GM12878 (cell line): ENCODE measurements around the gene TEDC1. TPM values are rescaled to one million over a fixed set of nuclear protein-coding genes. Genes with fewer than 3 reads are reported as not detected.
A peak's percentile ranks its signal among the peaks of the same experiment; 100 is the strongest.

ENCODE experiments used
- ATAC-seq: fragments of 200-7000 bp; cut with Tn5 transposase; 3 replicates; pipeline ENCODE4 v1.9.1; 2020; ENCODE audit warnings: mild to moderate bottlenecking, moderate library complexity
- BruUV-seq: library from RNA; stranded (reverse); fragments of 400-500 nt; replicated peaks from 2 replicates; lab custom pipeline; 2021; lab: Mats Ljungman, UMichigan
- CTCF ChIA-PET: fragments of 300-600 bp; sonication (Branson Sonifier 250); formaldehyde crosslinking; extraction: SDS; loops from one replicate; lab custom pipeline; 2021; ENCODE audit warnings: inconsistent platforms; lab: Yijun Ruan, JAX
- POLR2A ChIA-PET: fragments of 350-600 bp; formaldehyde crosslinking; extraction: SDS; loops from one replicate; lab custom pipeline; 2021; ENCODE audit warnings: inconsistent platforms; lab: Charles Lee
- RAD21 ChIA-PET: fragments of 300-600 bp; sonication (Branson Sonifier 250); formaldehyde crosslinking; loops from one replicate; lab custom pipeline; 2023; ENCODE audit warnings: antibody characterized with exemption; ENCODE audit not compliant: unreplicated experiment; lab: Charles Lee
- SMC1A ChIA-PET: fragments of 300-600 bp; sonication (Branson Sonifier 250); formaldehyde crosslinking; loops from one replicate; lab custom pipeline; 2023; ENCODE audit not compliant: unreplicated experiment, uncharacterized antibody; lab: Charles Lee
- DNase-seq: peaks from one replicate; pipeline ENCODE4 v3.0.0-alpha.2; 2011; ENCODE audit warnings: low read depth, low spot score
- FAIRE-seq: peaks from 3 replicates; lab custom pipeline; 2011; peaks lifted over from hg19 to GRCh38; lab: Jason Lieb, UNC
- H2AFZ ChIP-seq: 2 replicates; pipeline ENCODE4 v1.6.0; 2011; ENCODE audit warnings: low read depth, low read length, control low read depth; ENCODE audit not compliant: control insufficient read depth
- H3K27ac ChIP-seq: 2 replicates; pipeline ENCODE4 v1.5.1; 2011; ENCODE audit warnings: control low read depth; ENCODE audit not compliant: control insufficient read depth, insufficient read depth
- H3K27me3 ChIP-seq, 2 experiments: replicated peaks in 1 of 2; 2 replicates each; pipeline versions ENCODE4 v1.6.0 to v1.6.1; 2011; ENCODE audit warnings: low read length in 1 of 2; ENCODE audit not compliant: control insufficient read depth in 2 of 2, insufficient read depth in 2 of 2
- H3K36me3 ChIP-seq, 2 experiments: 2 replicates each; pipeline ENCODE4 v1.5.1; 2011; ENCODE audit warnings: low read length in 1 of 2; ENCODE audit not compliant: control insufficient read depth in 2 of 2, insufficient read depth in 2 of 2
- H3K4me1 ChIP-seq: 2 replicates; pipeline ENCODE4 v1.6.1; 2011; ENCODE audit warnings: mild to moderate bottlenecking, low read length, moderate library complexity, mixed read lengths; ENCODE audit not compliant: control insufficient read depth, insufficient read depth
- H3K4me2 ChIP-seq: 2 replicates; pipeline ENCODE4 v1.6.0; 2011; ENCODE audit warnings: control low read depth; ENCODE audit not compliant: control insufficient read depth, insufficient read depth
- H3K4me3 ChIP-seq: fragments of 200-600 bp; sonication (generic); 2 replicates; pipeline ENCODE4 v1.5.1; 2016
- H3K79me2 ChIP-seq: 2 replicates; pipeline ENCODE4 v1.6.0; 2011; ENCODE audit warnings: low read length; ENCODE audit not compliant: control insufficient read depth, insufficient read depth
- H3K9ac ChIP-seq: 2 replicates; pipeline ENCODE4 v1.8.0; 2011; ENCODE audit warnings: low read length, control low read depth, mixed read lengths; ENCODE audit not compliant: control insufficient read depth, insufficient read depth
- H3K9me3 ChIP-seq: replicated peaks from 3 replicates; pipeline ENCODE4 v1.5.1; 2011; ENCODE audit warnings: mild to moderate bottlenecking, low read length; ENCODE audit not compliant: control insufficient read depth, insufficient read depth
- H4K20me1 ChIP-seq: 2 replicates; pipeline ENCODE4 v1.6.0; 2011; ENCODE audit not compliant: control insufficient read depth, insufficient read depth
- IKZF1 ChIP-seq: fragments of 450-650 bp; conservative IDR thresholded peaks from 2 replicates; pipeline ENCODE4 v1.6.1; 2017; ENCODE audit warnings: antibody characterized with exemption, mild to moderate bottlenecking
- NBN ChIP-seq: fragments of 450-650 bp; IDR thresholded peaks from 2 replicates; pipeline ENCODE4 v1.6.1; 2016
- PRDM15 ChIP-seq: fragments of 450-650 bp; formaldehyde crosslinking; IDR thresholded peaks from 2 replicates; pipeline ENCODE4 v1.4.0; 2020; ENCODE audit warnings: mild to moderate bottlenecking, moderate library complexity
- SKIL ChIP-seq: fragments of 450-650 bp; IDR thresholded peaks from 2 replicates; pipeline ENCODE4 v1.6.1; 2017; ENCODE audit warnings: mild to moderate bottlenecking, low read depth, inconsistent platforms; ENCODE audit not compliant: poor library complexity, severe bottlenecking
- ZBTB4 ChIP-seq: fragments of 450-650 bp; formaldehyde crosslinking; IDR thresholded peaks from 2 replicates; pipeline ENCODE4 v1.4.0; 2022; ENCODE audit warnings: mild to moderate bottlenecking, moderate library complexity
- WGBS: methylation state at CpG from one replicate; pipeline ENCODE4 v1.1.6; 2016; ENCODE audit warnings: low lambda C conversion rate; ENCODE audit not compliant: insufficient replicate concordance, insufficient coverage; ENCODE audit errors: missing lambda C conversion rate; 5-methylcytosine and 5-hydroxymethylcytosine counted together
- in situ Hi-C: fragments of 300-500 bp; cut with MboI; formaldehyde crosslinking; loops from 9 replicates; pipeline ENCODE4 v1.14.3; 2018; ENCODE audit warnings: mixed read lengths
- intact Hi-C: fragments of 100-400 bp; cut with micrococcal nuclease; formaldehyde crosslinking; loops from one replicate; pipeline ENCODE4 v1.14.2; 2022; ENCODE audit not compliant: unreplicated experiment
- polyA plus RNA-seq, 11 experiments: library from polyadenylated mRNA; depleted of rRNA in 4 of 11; unstranded in 6 of 11; stranded (reverse) in 5 of 11; fragments of >200 nt; fragmentation: Nextera tagmentation in 4 of 11; fragmentation: Illumina TruSeq in 1 of 11; extraction: Ambion mirVana in 4 of 11; extraction: Trizol in 1 of 11; gene quantifications; 1 replicate in 1 of 11; 2 replicates in 10 of 11; pipeline versions ENCODE4 v1.2.1 to v1.2.3, GENCODE V29; 2011 to 2016; ENCODE audit warnings: inconsistent platforms in 2 of 11, missing spikeins in 2 of 11, low read depth in 1 of 11
- total RNA-seq, 4 experiments: library from RNA; depleted of rRNA in 3 of 4; stranded (reverse); fragments of >200 nt in 3 of 4; fragmentation: Illumina TruSeq in 1 of 4; extraction: Trizol in 1 of 4; gene quantifications; 2 replicates each; pipeline versions ENCODE4 v1.2.1 to v1.2.3, GENCODE V29; 2013 to 2021
- TF ChIP-seq, protein P1 (sequence below): fragments of 450-650 bp; IDR thresholded peaks from 2 replicates; pipeline ENCODE4 v1.6.1; 2016; ENCODE audit warnings: mild to moderate bottlenecking, moderate library complexity, borderline replicate concordance
- TF ChIP-seq, protein P2 (sequence below): IDR thresholded peaks from 2 replicates; pipeline ENCODE4 v1.6.1; 2012; ENCODE audit warnings: low read length, inconsistent platforms

Gene TEDC1
- total and polyA plus RNA-seq, 10 of the 15 experiments (the other 5 are each of a cell fraction or from before 2014, with no cell fraction given) = 0.19 to 34.2 (median 14.5) TPM

DNA sequence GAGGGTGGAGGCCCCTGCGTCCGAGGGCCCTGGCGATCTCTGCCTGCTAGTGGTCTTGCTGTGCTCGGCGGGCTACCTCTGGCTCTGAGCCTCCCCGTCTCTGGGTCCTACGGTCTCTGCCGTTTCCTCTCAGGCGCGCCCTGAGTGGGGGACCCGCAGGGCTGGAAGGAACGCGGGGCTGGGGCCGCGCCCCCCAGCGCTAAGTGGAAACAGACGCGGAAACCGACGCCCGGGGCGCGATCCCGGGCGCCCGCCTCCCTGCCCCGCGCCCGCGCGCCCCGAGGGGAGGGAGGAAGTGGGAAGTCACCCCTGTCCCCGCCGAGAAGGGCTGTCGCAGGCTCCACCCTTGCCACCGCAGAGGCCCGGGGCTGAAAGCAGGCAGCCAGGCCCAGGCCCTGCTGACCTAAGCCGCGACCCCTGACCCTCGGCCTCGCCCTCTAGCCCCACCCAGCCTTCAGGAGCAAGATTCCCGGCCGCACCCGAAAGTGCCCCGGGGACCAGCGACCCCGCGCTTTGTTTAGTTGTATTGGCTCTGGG lies 3.5 kb upstream of the TEDC1 start:
- Histone ChIP-seq H3K9me3 (no peaks in the 10 kb centered on the region), H3K4me2 (peak overlapping the region; percentile 100), H3K36me3 (no peaks in the 10 kb centered on the region), H3K27me3 (no peaks in the 10 kb centered on the region), H4K20me1 (no peaks in the 10 kb centered on the region), H3K4me3 (peak overlapping the region; percentile 84), H3K9ac (peak overlapping the region; percentile 72), H3K4me1 (peaks cover 28% of the 10 kb centered on the region), H3K79me2 (peaks cover 8% of the 10 kb centered on the region), H2AFZ (peak overlapping the region; percentile 56), H3K27ac (peak overlapping the region; percentile 42)
- POLR2A ChIA-PET = no interaction called here
- in situ Hi-C loops (loop anchor here (5.0 kb wide), 1 partner anchor 115 kb away; no protein-coding TSS in a partner anchor), intact Hi-C loops (loop anchor here (10.0 kb wide), 1 partner anchor 423 kb away; the partner anchor contains the start of gene GPR132)
- ATAC-seq (peak; percentile 8), DNase-seq (no peak), FAIRE-seq (no peak)
- RAD21 ChIA-PET = no interaction called here
- BruUV-seq = no TSS peak
- WGBS = under 1% methylated on average over 38 of the region's 48 CpGs
- CTCF ChIA-PET = interaction anchor here (1.0 to 1.8 kb wide), 2 partner anchors 116 to 117 kb away, joined by 3 to 7 read pairs; no protein-coding TSS in a partner anchor
- SMC1A ChIA-PET = no interaction called here
- TF ChIP-seq, protein P1, sequence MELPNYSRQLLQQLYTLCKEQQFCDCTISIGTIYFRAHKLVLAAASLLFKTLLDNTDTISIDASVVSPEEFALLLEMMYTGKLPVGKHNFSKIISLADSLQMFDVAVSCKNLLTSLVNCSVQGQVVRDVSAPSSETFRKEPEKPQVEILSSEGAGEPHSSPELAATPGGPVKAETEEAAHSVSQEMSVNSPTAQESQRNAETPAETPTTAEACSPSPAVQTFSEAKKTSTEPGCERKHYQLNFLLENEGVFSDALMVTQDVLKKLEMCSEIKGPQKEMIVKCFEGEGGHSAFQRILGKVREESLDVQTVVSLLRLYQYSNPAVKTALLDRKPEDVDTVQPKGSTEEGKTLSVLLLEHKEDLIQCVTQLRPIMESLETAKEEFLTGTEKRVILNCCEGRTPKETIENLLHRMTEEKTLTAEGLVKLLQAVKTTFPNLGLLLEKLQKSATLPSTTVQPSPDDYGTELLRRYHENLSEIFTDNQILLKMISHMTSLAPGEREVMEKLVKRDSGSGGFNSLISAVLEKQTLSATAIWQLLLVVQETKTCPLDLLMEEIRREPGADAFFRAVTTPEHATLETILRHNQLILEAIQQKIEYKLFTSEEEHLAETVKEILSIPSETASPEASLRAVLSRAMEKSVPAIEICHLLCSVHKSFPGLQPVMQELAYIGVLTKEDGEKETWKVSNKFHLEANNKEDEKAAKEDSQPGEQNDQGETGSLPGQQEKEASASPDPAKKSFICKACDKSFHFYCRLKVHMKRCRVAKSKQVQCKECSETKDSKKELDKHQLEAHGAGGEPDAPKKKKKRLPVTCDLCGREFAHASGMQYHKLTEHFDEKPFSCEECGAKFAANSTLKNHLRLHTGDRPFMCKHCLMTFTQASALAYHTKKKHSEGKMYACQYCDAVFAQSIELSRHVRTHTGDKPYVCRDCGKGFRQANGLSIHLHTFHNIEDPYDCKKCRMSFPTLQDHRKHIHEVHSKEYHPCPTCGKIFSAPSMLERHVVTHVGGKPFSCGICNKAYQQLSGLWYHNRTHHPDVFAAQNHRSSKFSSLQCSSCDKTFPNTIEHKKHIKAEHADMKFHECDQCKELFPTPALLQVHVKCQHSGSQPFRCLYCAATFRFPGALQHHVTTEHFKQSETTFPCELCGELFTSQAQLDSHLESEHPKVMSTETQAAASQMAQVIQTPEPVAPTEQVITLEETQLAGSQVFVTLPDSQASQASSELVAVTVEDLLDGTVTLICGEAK = no peak
- TF ChIP-seq ZBTB4 (CRISPR knock-in tag) = no peak
- TF ChIP-seq, protein P2, sequence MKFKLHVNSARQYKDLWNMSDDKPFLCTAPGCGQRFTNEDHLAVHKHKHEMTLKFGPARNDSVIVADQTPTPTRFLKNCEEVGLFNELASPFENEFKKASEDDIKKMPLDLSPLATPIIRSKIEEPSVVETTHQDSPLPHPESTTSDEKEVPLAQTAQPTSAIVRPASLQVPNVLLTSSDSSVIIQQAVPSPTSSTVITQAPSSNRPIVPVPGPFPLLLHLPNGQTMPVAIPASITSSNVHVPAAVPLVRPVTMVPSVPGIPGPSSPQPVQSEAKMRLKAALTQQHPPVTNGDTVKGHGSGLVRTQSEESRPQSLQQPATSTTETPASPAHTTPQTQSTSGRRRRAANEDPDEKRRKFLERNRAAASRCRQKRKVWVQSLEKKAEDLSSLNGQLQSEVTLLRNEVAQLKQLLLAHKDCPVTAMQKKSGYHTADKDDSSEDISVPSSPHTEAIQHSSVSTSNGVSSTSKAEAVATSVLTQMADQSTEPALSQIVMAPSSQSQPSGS = no peak
- TF ChIP-seq IKZF1 = peak; percentile 78
- no peak for TF ChIP-seq PRDM15 (CRISPR knock-in tag)
- TF ChIP-seq NBN = 0 out of 2 replicates have a peak, but pooled peaks have one; percentile 43
- no peak for TF ChIP-seq SKIL
